SK-N-MC (cell line): ENCODE results near the gene TTC9.

ENCODE experiments used
- DNase-seq: peaks from one replicate; pipeline ENCODE4 v3.0.0-alpha.2; 2011; ENCODE audit warnings: low read depth, low spot score
- H3K27ac ChIP-seq: fragments of 200-600 bp; sonication (generic); 2 replicates; pipeline ENCODE4 v1.5.1; 2016; ENCODE audit warnings: mixed run types
- H3K36me3 ChIP-seq: fragments of 200-600 bp; sonication (generic); 2 replicates; pipeline ENCODE4 v1.6.1; 2017; ENCODE audit warnings: antibody characterized with exemption, low read length, mixed read lengths; ENCODE audit not compliant: insufficient read depth
- H3K4me3 ChIP-seq: fragments of 200-600 bp; sonication (generic); 2 replicates; pipeline ENCODE4 v1.5.1; 2016
- H3K9ac ChIP-seq: fragments of 200-600 bp; sonication (generic); 2 replicates; pipeline ENCODE4 v1.8.0; 2017; ENCODE audit warnings: mixed run types, mixed read lengths; ENCODE audit not compliant: insufficient read length
- H3K9me3 ChIP-seq: fragments of 200-600 bp; sonication (generic); 2 replicates; pipeline ENCODE4 v1.6.1; 2017; ENCODE audit warnings: low read depth, mild to moderate bottlenecking, antibody characterized with exemption, low read length, moderate library complexity, mixed read lengths
- EZH2 ChIP-seq: fragments of 200-600 bp; sonication (generic); IDR thresholded peaks from one replicate; pipeline ENCODE4 v1.6.1; 2017; ENCODE audit warnings: antibody characterized with exemption
- FOXP2 ChIP-seq: optimal IDR thresholded peaks from 2 replicates; pipeline ENCODE3; 2011; ENCODE audit warnings: mild to moderate bottlenecking, moderate library complexity; ENCODE audit not compliant: insufficient read depth; ENCODE audit errors: extremely low read length, control extremely low read depth
- POLR2AphosphoS5 ChIP-seq: IDR thresholded peaks from 2 replicates; pipeline ENCODE4 v1.6.1; 2012; ENCODE audit warnings: mild to moderate bottlenecking, low read depth, low read length, borderline replicate concordance

The TTC9 gene

GRCh38 chr14:70714055-70714550 is 72.4 kb downstream of the TTC9 start:
- no peak overlapping the region for H3K27ac ChIP-seq
- no peak overlapping the region for H3K9ac ChIP-seq
- no peaks in the 10 kb centered on the region for H3K9me3 ChIP-seq
- H3K4me3 ChIP-seq = no peak overlapping the region
- DNase-seq = peak; percentile 47
- no peaks in the 10 kb centered on the region for H3K36me3 ChIP-seq
- no peak for TF ChIP-seq EZH2
- TF ChIP-seq FOXP2 = no peak
- no peak for TF ChIP-seq POLR2AphosphoS5

GRCh38 chr14:70716483-70716882 is 74.8 kb downstream of the TTC9 start:
- H3K9ac ChIP-seq = no peak overlapping the region
- H3K4me3 ChIP-seq = no peak overlapping the region
- H3K9me3 ChIP-seq = no peaks in the 10 kb centered on the region
- H3K36me3 ChIP-seq = no peaks in the 10 kb centered on the region
- no peak for DNase-seq
- TF ChIP-seq POLR2AphosphoS5 = no peak
- no peak for TF ChIP-seq EZH2
- TF ChIP-seq FOXP2 = no peak
- no peak overlapping the region for H3K27ac ChIP-seq

GRCh38 chr14:70716958-70717357 is 75.2 kb downstream of the TTC9 start:
- no peak overlapping the region for H3K9ac ChIP-seq
- H3K4me3 ChIP-seq = no peak overlapping the region
- TF ChIP-seq FOXP2 (no peak), POLR2AphosphoS5 (no peak), EZH2 (no peak)
- no peaks in the 10 kb centered on the region for H3K9me3 ChIP-seq
- no peak overlapping the region for H3K27ac ChIP-seq
- H3K36me3 ChIP-seq = no peaks in the 10 kb centered on the region
- no peak for DNase-seq

GRCh38 chr14:70718383-70719118 is 76.8 kb downstream of the TTC9 start:
- no peak for TF ChIP-seq POLR2AphosphoS5
- no peak for TF ChIP-seq EZH2
- no peak for TF ChIP-seq FOXP2
- H3K9ac ChIP-seq = no peak overlapping the region
- no peaks in the 10 kb centered on the region for H3K9me3 ChIP-seq
- DNase-seq = no peak
- no peak overlapping the region for H3K4me3 ChIP-seq
- no peaks in the 10 kb centered on the region for H3K36me3 ChIP-seq
- H3K27ac ChIP-seq = no peak overlapping the region

GRCh38 chr14:70721542-70721941 is 79.8 kb downstream of the TTC9 start:
- DNase-seq = no peak
- no peak for TF ChIP-seq EZH2
- TF ChIP-seq FOXP2 = no peak
- no peak for TF ChIP-seq POLR2AphosphoS5
- Histone ChIP-seq H3K27ac (no peak overlapping the region), H3K9me3 (no peaks in the 10 kb centered on the region), H3K4me3 (no peak overlapping the region), H3K9ac (no peak overlapping the region), H3K36me3 (no peaks in the 10 kb centered on the region)

- no peak for TF ChIP-seq FOXP2
- no peak for TF ChIP-seq POLR2AphosphoS5
- TF ChIP-seq EZH2 = no peak
- no peak overlapping the region for H3K27ac ChIP-seq
- no peak for DNase-seq
- H3K9me3 ChIP-seq = no peaks in the 10 kb centered on the region
- H3K36me3 ChIP-seq = no peaks in the 10 kb centered on the region
- no peak overlapping the region for H3K4me3 ChIP-seq
- no peak overlapping the region for H3K9ac ChIP-seq
These were observed 80.7 kb downstream of the TTC9 start for GRCh38 chr14:70722418-70722817.

GRCh38 chr14:70723276-70723675 is 81.6 kb downstream of the TTC9 start:
- H3K4me3 ChIP-seq = no peak overlapping the region
- no peak for TF ChIP-seq FOXP2
- TF ChIP-seq POLR2AphosphoS5 = no peak
- no peak for TF ChIP-seq EZH2
- no peaks in the 10 kb centered on the region for H3K9me3 ChIP-seq
- H3K36me3 ChIP-seq = no peaks in the 10 kb centered on the region
- no peak overlapping the region for H3K9ac ChIP-seq
- no peak for DNase-seq
- H3K27ac ChIP-seq = no peak overlapping the region

- Histone ChIP-seq H3K36me3 (no peaks in the 10 kb centered on the region), H3K9ac (no peak overlapping the region), H3K4me3 (no peak overlapping the region), H3K9me3 (no peaks in the 10 kb centered on the region), H3K27ac (no peak overlapping the region)
- DNase-seq = no peak
- TF ChIP-seq POLR2AphosphoS5 = no peak
- no peak for TF ChIP-seq EZH2
- TF ChIP-seq FOXP2 = no peak
These were observed 82.4 kb downstream of the TTC9 start for GRCh38 chr14:70724110-70724509.

GRCh38 chr14:70724944-70725343 is 83.2 kb downstream of the TTC9 start:
- TF ChIP-seq EZH2 (no peak), FOXP2 (no peak), POLR2AphosphoS5 (no peak)

More at GRCh38 chr14:70724944-70725343, 83.2 kb downstream of the TTC9 start:
- no peak for DNase-seq
- Histone ChIP-seq H3K4me3 (no peak overlapping the region), H3K9ac (no peak overlapping the region), H3K9me3 (no peaks in the 10 kb centered on the region), H3K27ac (no peak overlapping the region), H3K36me3 (no peaks in the 10 kb centered on the region)
